HG02571 (cell line): ENCODE data around the gene DPP8.
"Not testable (repeated sequence)": the region's sequence is repeated elsewhere in the genome, so short reads cannot be mapped to it uniquely, and the experiment has no call there.

Experiments used
- ATAC-seq: cut with Tn5 transposase; IDR thresholded peaks from one replicate; pipeline ENCODE4 v1.9.1; 2021; ENCODE audit warnings: mild to moderate bottlenecking, moderate library complexity; ENCODE audit not compliant: unreplicated experiment

The DPP8 gene

GRCh38 chr15:65525622-65526021 is 8.1 kb upstream of the DPP8 start:
- no peak for ATAC-seq

- ATAC-seq, result no peak
Measured at GRCh38 chr15:65524226-65524625, 6.7 kb upstream of the DPP8 start.

GRCh38 chr15:65521350-65521749 is 3.9 kb upstream of the DPP8 start:
- ATAC-seq, result no peak

GRCh38 chr15:65518633-65519285 is 1.3 kb upstream of the DPP8 start:
- ATAC-seq, result no peak

- ATAC-seq, result no peak
Measured at GRCh38 chr15:65517866-65518207, 348 bp upstream of the DPP8 start.

- no peak for ATAC-seq
Measured at GRCh38 chr15:65512807-65513416, 4.6 kb downstream of the DPP8 start.

- no peak for ATAC-seq
Measured at GRCh38 chr15:65512189-65512588, 5.3 kb downstream of the DPP8 start.

GRCh38 chr15:65509321-65509720 is 8.2 kb downstream of the DPP8 start:
- no peak for ATAC-seq

GRCh38 chr15:65494076-65494475 is 23.4 kb downstream of the DPP8 start:
- ATAC-seq, result no peak

GRCh38 chr15:65484876-65485275 is 32.6 kb downstream of the DPP8 start:
- ATAC-seq, result no peak

- ATAC-seq, result no peak
Measured at GRCh38 chr15:65476903-65477302, 40.6 kb downstream of the DPP8 start.

- no peak for ATAC-seq
Measured at GRCh38 chr15:65470866-65471265, 46.6 kb downstream of the DPP8 start.

GRCh38 chr15:65468229-65468909 is 49.1 kb downstream of the DPP8 start:
- ATAC-seq, result no peak

- ATAC-seq, result no peak
Measured at GRCh38 chr15:65466901-65467300, 50.6 kb downstream of the DPP8 start.

GRCh38 chr15:65463096-65463495 is 54.4 kb downstream of the DPP8 start:
- ATAC-seq, result not testable (repeated sequence)

GRCh38 chr15:65460741-65461347 is 56.6 kb downstream of the DPP8 start:
- no peak for ATAC-seq

GRCh38 chr15:65455256-65455655 is 62.2 kb downstream of the DPP8 start:
- ATAC-seq, result not testable (repeated sequence)

GRCh38 chr15:65451989-65452388 is 65.5 kb downstream of the DPP8 start:
- no peak for ATAC-seq

- no peak for ATAC-seq
Measured at GRCh38 chr15:65450556-65450955, 66.9 kb downstream of the DPP8 start.

GRCh38 chr15:65447145-65447544 is 70.3 kb downstream of the DPP8 start:
- no peak for ATAC-seq

- ATAC-seq, result no peak
Measured at GRCh38 chr15:65434201-65434600, 83.3 kb downstream of the DPP8 start.

GRCh38 chr15:65431731-65432130 is 85.8 kb downstream of the DPP8 start:
- ATAC-seq, result no peak
